IPS DF 4.7 (cell line): Measurements from ENCODE around the gene FSTL4.

Experiments used
- DNase-seq: peaks from one replicate; pipeline ENCODE4 v3.0.0-alpha.2; 2013; ENCODE audit warnings: low spot score; ENCODE audit errors: extremely low read depth

Gene FSTL4

DNA sequence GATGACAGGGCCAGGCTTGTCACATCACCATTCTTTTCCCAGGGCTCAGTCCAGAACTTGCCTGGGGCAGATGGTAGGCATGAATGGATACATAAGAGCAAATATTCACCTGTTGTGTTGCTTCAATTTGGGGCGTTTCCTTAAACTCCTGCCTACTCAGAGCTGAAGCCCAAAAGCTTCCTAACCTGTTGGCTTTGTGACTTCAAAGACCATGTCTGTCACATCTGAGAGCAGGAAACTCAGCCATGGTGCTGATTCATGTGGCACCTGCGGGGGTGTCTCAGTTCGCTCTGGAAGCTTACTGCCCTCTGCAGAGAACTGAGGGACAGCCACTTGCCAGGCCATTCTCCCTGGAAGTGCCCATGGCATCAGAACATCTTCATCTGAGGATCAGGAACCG, 313.9 kb downstream of the FSTL4 start:
- no peak for DNase-seq

DNA sequence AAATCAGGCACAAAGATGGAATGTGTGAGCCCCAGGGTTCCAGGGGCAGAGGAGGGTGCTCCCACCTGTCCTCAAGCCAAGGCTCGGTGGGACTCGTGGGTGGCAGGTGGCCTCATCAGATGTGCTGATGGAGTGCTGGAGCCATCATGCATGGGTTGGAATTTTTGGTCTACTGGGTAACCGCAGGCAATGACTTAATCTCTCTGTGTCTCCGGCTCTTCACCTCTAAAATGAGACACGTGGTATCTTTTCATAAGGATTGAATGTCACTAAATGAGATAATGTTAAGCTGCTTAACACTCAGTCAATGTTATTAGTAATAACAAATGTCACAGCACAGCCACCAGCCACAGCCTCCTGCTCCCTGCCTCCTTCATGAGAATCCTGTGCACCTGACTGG, 315.0 kb downstream of the FSTL4 start:
- no peak for DNase-seq

DNA sequence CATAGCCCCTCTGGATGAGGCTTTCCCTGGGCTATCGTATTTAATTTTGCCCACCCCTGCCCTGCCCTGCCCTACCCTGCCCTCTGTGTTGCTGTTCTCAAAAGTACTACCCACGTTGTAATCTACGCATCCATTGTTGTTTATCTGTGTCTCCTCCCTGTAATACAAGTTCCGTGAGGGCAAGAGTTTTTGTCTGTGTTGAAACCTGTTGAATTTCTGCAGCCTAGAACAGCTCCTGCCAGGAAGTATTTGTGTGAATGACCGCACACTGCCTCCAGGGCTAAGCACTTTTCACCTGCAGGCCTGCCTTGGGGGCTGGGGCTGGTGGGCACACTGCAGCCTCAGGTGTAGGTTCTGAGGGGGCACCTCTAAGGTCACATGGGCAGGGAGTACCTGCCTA, 315.7 kb downstream of the FSTL4 start:
- no peak for DNase-seq

DNA sequence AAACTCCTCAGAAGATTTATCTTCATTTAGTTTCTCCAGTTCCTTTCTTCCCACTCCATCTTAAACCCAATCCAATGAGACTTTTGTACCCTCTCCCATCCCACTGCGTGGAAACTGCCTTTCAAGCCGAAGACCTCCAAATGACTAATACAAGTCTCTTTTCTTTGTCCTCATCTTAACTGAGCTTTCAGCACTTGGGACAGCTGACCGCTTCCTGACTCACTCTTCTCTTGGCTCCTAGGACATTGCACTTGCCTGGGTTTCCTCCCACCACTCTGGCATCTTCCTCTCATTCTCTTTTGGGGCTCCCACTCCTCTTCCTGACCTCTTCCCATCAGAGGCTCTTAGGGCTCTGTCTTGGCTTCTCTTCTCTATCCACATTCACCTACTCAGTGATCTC, 316.8 kb downstream of the FSTL4 start:
- DNase-seq, result no peak

DNA sequence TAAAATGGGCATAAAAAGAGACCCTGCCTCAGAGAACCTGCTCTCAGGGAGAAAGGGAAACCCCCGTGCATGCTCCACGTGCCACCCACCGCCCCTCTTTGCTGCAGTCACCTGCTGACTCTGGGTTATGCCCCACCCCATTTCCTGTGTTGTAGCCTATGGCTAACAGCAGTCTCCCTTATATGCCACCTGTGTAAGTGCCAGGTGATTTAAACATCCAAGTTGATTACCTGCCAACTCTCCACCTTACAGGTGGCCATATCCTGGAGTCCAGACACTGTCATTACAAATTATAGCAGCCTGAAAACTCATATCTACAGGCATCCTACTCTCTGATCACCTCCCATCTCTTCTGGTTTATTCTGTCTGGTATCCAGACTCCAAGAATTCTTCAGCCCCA, 318.0 kb downstream of the FSTL4 start:
- no peak for DNase-seq

DNA sequence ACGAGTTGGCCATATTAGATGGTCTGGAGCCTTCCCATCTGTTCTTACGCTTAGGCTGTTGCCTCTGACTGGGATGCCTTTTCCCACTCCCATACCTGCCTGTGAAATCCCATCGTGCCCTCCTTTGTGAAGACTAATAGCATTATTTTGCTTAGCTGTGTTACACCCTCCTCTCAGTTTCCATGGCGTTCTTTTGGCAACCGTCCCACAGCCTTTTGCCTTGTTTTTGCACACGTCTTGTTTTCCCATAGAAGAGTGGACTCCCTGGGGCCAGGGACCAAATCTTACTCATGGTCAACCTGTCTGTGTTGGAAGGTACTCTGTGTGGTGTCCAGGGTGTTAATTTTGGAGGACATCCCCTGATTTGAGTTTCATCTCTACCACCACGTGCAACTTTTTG, 318.4 kb downstream of the FSTL4 start:
- DNase-seq, result no peak

DNA sequence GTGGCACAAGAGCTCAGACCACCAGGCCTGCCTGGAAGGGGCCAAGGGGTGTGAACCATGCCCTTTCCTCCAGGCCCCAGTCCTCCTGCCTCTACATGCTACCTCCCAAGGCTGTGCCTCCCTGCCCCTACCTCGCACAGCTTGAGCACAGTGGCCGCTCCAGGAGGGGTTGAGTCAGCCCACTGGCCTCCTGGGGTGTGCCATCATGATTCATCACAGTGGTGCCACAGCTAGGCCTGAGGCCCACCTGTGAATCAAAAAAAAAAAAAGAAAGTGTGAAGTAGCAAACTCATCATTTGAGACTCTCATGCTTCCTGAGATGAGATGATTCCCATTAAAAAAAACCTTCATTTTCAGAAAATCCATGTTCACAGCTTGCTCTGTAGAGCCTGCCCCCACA, 320.0 kb downstream of the FSTL4 start:
- DNase-seq, result no peak

DNA sequence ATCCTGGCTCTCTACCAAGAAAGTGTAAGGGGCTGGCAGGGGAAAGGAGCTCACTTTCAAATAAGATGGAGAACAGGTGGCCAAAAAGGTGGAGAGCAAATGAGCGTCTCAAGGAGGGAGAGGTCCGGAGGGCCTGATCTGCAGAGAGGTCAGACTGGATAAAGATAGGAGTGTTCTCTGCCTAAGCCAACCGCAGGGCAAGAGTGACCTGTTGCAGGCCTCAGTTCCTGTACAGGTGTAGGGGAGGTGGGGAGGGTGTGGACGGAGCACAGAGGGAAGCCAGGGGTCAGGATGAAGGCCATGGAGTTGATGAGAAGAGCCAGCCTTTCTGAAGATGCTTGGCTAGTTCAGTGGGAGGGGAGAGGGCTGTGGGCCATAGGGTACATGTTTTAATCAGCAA, 320.8 kb downstream of the FSTL4 start:
- DNase-seq, result no peak

DNA sequence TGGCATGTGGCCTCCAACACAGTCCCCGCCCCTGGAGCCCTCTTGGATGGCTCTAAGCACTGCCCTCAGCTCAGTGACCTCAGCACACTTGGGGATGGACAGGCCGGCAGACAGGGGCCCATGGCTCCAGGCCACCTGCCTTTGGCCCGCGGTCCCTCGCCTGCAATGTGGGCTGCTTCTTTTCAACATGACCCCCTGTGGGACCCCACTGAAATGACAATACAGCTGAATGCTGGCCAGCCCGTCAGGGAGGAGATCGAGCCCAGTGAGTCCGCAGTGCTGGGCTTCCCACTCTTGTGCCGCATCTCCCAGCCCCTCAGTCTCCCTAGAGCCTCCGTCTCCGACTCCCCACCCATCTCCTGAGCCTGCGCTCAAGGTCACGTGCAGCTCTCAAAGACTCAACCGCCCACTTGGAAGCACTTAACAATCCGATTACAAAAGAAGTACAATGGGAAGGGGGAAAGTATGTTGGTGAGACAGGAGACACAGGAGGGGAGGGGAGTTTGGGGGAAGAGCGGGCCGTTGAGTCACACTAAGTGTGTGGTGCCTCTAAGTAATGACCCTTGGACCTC, 321.6 kb downstream of the FSTL4 start:
- DNase-seq, result no peak

DNA sequence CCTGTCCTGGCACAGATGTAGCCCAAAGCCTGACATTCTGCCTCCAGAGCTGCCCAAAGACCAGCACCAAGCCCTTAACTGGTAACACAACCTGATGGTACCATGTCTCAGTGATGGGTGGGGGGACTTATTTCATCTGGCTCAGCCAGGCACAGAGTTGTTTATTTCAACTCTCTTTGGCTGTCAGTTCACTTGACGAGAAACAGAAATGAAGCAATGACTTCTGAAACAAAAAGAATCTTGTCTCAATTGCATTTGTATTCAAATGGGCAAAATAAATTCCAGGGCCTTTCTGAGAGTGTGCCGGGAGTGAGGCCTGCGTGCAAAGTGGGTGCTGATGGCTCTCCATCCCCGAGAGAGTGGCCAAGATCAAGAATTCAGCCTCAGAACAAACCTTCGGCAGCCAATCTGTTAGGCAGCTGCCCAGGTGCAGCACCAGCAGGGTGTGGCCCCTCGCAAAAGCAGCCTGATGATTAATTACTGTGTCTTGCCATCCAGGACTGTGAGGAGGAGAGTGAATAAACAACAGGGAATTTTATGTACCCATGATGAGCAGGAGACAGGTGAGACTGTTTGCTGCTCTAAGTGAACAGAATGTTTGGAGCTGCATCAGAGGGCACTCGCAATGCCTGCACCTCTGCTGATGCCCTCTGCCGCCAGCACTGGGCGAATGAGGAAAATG, 322.5 kb downstream of the FSTL4 start:
- DNase-seq, result no peak

DNA sequence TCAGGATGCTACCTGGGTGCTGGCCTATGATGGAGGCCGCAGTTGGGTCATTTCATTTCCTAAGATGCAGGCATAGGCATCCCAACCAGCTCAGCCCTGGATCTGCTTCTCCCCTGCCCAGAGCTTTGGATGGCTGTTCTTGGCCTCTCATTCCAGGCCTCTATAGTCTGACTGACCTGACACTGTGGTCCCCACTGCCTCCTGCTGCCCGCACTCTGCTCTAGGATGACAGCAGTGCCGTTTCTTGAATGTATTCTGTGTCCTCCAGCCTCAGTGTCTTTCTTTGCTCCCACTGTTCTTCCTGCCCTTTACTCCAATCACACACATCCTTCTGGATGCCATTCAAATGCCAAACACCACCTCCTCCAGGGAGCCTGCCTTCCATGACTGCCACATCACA, 324.8 kb downstream of the FSTL4 start:
- no peak for DNase-seq

DNA sequence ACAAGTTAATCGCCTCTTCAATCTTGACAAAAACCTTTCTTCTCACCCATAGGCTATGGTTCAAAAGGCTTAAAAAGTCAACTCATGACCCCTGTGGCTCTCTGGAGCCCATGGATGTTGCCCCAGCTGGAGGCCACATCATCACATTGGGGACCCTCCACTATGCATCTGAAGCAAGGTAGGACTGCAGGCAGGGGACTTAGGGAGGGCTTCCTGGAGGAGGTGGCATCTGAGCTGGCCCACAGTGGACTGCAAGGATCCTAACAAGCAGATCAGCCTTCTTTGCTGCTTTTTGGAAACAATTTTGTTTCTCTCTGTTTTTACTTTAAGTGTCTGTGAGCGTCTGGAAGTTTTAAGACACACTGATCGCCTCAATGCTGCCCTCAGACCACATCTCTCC, 325.9 kb downstream of the FSTL4 start:
- DNase-seq, result no peak

DNA sequence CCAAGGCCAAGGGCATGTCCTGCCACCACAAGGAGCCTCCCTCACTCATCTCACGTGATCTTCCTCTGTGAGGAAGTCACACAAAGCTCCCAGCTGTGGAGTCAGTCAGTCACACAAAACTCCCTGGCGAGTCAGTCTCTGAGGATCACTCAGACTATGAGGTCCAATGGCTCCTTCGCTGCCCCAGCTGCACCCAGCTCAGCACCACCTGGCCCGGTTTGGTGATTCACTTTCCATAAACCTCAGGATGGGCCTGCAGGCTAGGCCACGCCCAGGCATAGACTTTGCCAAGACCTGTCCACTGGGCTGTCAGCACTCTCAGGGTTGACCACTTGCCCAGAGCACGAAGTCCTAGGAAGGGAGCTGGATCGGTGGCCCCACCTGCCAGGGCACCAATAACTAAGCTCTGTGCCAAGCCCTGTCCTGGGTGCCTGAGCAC, 326.7 kb downstream of the FSTL4 start:
- no peak for DNase-seq

DNA sequence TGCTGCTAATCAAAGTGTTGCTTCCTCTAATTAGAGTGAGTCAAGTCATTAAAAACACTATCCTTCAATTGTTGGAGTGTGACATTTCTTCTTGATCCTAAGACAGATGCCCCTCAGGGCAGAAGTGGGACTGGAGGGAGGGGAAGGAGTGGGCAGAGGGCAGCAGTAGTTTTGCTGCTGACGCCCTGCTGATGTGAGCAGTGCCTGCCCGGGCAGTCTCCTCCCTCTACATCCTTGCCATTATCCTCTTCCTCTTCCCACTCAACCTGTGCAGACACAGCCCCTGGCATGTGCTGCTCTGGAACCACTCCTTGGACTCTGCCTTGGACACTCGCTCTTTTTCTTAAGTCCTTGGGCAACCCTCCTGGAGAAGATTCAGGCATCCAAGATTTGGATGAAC, 328.0 kb downstream of the FSTL4 start:
- DNase-seq, result no peak

DNA sequence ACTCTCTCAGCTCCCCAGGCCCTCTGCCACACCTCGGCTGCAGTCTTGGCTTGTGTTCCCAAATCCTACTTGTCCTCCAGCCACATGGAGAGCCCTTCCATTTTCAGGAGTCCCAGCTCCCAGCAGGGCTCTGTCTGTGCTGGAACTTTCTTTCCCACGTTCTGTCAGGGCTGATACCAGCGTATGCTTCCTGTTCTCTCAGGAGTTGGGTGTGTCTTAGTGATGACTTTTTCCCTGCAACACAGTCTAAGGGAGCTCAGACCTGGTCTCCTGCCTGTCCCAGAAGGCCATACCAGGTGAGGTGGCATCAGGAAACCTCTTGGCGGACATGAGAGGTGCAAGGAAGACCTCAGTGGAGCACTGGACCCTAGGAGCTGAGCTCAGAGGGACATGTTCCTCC, 334.0 kb downstream of the FSTL4 start:
- DNase-seq, result no peak

DNA sequence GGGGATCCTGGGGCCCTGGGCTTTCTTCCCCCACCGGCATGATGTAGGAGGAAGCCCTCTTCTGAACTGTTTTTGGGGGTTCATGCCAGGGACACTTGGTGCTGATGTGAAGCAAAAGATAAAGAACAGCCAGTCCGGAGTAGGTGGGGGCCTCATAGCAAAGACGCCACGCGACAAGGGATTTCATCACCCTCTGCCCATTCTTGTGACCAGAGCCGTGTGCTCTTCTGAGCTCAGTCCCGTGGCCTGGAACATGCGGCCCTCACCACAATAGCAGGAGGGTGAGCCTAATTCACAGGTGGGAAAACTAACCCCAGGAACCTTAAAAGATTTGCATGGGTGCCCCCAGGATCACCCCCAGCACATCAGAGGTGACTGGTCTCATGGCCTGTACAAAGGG, 334.6 kb downstream of the FSTL4 start:
- DNase-seq, result no peak

DNA sequence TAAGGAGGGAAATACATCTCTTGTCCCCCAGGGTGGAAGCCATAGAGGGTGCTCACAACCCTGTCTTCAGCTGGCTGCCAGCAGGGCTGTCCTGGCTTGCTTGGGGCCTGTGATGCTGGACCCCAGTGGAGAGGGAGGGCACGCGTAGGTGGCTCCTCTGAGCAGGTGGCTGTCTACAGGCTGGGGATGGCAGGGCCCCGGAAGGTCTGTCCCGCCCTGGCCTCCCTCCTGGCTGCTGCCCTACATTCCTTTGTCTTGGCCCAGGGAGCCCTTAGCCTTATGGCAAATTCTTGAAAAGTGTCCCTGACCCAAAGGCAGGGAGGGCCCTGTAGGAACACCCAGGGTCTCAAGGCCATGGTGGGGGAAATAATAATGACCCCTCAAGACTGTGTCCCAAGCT, 336.2 kb downstream of the FSTL4 start:
- DNase-seq, result no peak

DNA sequence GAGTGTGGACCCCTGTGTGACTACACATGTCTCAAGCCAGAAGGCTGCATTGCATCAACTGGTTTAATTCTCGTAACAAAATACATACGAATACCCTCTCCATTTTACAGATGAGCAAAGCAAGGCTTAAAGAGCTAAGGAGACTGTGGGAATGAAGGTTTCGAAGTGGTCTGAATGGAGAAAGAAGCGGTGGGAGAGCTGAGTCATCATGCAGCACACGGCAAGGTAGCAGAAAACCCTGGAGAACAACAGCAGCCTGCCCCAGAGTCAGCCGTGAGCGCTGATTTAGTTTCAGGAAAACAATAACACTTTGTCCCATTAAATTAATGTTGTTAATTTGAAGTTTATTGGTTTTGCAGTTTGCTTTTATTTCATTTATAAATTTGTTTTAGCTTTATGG, 336.7 kb downstream of the FSTL4 start:
- DNase-seq, result no peak

DNA sequence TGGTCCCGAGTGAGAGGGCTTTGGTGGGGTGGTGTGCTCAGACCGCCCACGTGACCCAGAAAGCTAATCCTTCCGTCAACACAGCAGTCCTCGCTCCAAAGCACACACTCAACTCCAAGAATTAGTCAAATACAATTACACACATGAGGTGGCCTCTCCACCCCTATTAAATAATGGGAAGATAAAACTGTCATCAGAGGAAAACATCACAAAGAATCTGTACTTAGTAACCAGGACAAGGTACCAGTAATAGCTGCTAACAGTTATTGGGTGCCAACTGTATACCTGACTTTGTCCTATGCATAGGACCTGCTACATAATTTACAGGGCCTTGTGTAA, 337.8 kb downstream of the FSTL4 start:
- DNase-seq, result no peak

DNA sequence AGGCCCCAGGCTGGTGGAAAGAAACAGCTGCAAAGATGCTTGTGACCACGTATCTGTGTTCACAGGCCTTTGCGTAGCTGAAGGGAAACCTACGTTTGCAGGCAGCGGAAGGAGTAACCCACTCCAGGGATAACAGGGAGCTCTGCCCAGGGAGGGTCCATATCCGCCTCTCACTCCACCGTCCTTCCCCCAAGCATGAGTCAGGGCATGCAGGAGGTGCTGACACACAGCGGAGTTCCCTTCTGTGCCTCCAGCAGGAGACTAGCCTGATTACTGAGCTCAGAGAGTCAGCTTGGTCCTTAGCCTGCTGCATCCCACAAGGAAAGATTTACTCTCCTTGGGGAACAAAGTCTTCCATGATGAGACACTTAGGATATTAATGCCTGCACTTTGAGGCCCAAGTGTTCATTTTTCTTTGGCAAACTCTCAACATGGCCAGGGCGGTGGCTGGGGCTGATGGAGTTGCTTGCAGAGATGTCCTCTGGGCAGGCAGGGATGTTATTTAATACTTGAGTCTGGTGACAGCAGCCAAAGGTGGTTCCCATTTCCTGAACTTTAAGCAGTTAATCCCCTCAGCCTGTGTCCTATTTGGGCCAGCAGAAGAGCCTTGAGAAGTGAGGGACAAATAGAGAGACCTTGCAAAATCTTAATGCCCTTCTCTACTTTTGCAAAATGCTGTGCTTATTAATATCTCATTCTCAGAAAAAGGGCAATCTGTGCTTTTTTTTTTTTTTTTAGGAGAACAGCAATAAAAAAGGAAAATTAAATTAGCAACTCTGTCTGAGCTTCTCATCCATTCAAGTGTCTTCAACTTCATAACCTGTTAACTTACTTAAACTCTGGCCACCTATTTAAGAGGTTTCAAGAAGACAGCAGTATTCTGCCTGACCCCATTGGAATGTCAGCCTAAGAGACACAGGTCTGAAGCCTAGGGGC, 338.4 kb downstream of the FSTL4 start:
- DNase-seq, result no peak

DNA sequence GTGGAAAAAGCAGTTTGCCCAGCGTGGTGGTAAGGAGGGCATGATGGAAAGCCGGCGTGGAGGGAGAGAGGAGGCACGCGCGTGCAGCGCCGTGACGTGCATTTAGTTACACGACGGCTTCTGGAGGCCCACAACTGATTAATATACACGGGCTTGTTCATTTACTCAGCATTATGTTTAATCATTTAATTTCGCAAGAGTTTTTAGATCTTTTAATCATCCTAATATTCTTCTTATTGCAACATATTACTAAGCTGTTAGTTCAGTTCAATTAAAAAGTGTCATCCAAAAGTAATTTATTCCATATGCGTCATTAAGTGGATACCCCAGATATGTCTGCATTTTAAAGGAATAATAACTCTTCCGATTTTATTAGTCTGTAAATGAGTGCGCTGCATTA, 340.0 kb downstream of the FSTL4 start:
- DNase-seq, result no peak

DNA sequence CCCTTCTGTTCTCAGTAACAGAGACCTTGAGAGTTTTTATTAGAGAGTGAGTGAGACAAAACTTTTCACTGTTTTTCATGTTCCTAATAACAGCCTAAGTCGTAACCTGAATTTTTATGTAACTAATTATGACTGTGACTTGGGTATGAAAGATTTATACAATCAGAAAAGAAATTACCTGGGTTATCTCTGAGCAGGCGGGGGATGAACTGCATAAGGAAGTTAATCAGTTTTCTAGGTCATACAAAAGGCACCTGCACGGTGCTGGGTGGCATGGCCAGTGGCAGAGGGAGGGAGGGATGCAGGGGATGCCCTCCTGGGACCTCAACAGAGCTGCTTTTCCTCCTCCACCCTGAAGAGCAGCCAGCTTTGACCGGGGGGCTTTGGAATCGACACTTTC, 340.7 kb downstream of the FSTL4 start:
- DNase-seq, result no peak

DNA sequence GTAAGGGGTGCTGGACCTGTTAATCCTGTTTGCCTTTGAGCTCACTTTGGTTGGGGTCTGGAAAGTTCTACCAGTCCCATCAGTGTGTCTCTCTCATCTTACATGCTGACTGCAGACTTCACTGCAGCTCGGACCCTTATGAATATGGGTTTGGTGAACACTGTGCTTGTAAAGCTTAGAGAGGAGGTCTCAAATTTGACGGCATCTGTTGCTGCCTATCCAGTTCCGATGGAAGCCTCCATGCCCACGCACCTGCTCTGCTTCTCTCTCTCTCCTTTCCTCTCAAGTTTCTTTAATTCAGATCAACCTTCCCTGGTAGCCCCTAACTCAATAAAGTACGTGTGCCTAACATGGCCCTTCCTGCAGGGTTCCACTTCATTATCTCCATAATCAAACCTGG, 342.6 kb downstream of the FSTL4 start:
- no peak for DNase-seq
